K562 (cell line): ENCODE data around the gene CIP2A. TPM values are rescaled to one million over a fixed set of nuclear protein-coding genes. Genes with fewer than 3 reads are reported as not detected.

Source experiments
- ATAC-seq: fragments of 200-7000 bp; cut with Tn5 transposase; 3 replicates; pipeline ENCODE4 v1.9.1; 2020; ENCODE audit warnings: moderate library complexity
- BruUV-seq: library from RNA; stranded (reverse); fragments of 400-500 nt; replicated peaks from 2 replicates; lab custom pipeline; 2021; lab: Mats Ljungman, UMichigan
- CTCF ChIA-PET: fragments of 300-600 bp; formaldehyde crosslinking; extraction: SDS; loops from one replicate; lab custom pipeline; 2021; ENCODE audit warnings: low intra/inter-chr PET ratio; lab: Yijun Ruan, JAX
- POLR2A ChIA-PET: fragments of 300-600, 350-650 bp; sonication (Branson Sonifier 250); formaldehyde crosslinking; extraction: SDS; loops from one replicate; lab custom pipeline; 2021; ENCODE audit warnings: antibody characterized with exemption, inconsistent platforms; lab: Yijun Ruan, JAX
- DNase-seq, 4 experiments: peaks; one replicate each; pipeline versions ENCODE4 v3.0.0 to v3.0.0-alpha.2; 2011 to 2018; ENCODE audit warnings: low spot score in 3 of 4, mixed read lengths in 3 of 4; ENCODE audit errors: extremely low read depth in 1 of 4
- FAIRE-seq: peaks from 2 replicates; lab custom pipeline; 2011; peaks lifted over from hg19 to GRCh38; lab: Jason Lieb, UNC
- H2AFZ ChIP-seq: 2 replicates; pipeline ENCODE4 v1.6.0; 2011; ENCODE audit warnings: low read depth, low read length, control low read depth, inconsistent platforms
- H3K27ac ChIP-seq: fragments of 200-600 bp; 3 replicates; pipeline ENCODE4 v1.8.0; 2011; ENCODE audit warnings: low read depth, mild to moderate bottlenecking, control low read depth, inconsistent platforms, low read length, moderate library complexity, mixed read lengths; ENCODE audit errors: extremely low read depth
- H3K27me3 ChIP-seq, 2 experiments: fragments of 300-600 bp in 1 of 2; 2 replicates in 1 of 2; 3 replicates in 1 of 2; pipeline versions ENCODE4 v1.6.0 to v1.8.0; 2011; ENCODE audit warnings: inconsistent platforms in 2 of 2, low read length in 2 of 2, mild to moderate bottlenecking in 1 of 2, mixed read lengths in 1 of 2, moderate library complexity in 1 of 2; ENCODE audit not compliant: control insufficient read depth in 2 of 2, insufficient read depth in 2 of 2
- H3K36me3 ChIP-seq: fragments of 300-600 bp; 3 replicates; pipeline ENCODE4 v1.8.0; 2011; ENCODE audit warnings: mild to moderate bottlenecking, low read length, inconsistent platforms; ENCODE audit not compliant: control insufficient read depth, insufficient read depth
- H3K4me1 ChIP-seq, 2 experiments: fragments of 200-600 bp in 1 of 2; replicated peaks in 1 of 2; 2 replicates in 1 of 2; 3 replicates in 1 of 2; pipeline versions ENCODE4 v1.5.1 to v1.8.0; 2011; ENCODE audit warnings: inconsistent platforms in 2 of 2, low read length in 2 of 2, mild to moderate bottlenecking in 1 of 2, mixed read lengths in 1 of 2, moderate library complexity in 1 of 2; ENCODE audit not compliant: control insufficient read depth in 2 of 2, insufficient read depth in 2 of 2
- H3K4me2 ChIP-seq: 2 replicates; pipeline ENCODE4 v1.6.1; 2011; ENCODE audit warnings: low read length, control low read depth, inconsistent platforms, mixed read lengths; ENCODE audit not compliant: insufficient read depth
- H3K4me3 ChIP-seq: fragments of 200-600 bp; sonication (generic), shearing (Covaris generic); 2 replicates; pipeline ENCODE4 v1.5.1; 2016; ENCODE audit warnings: control low read depth, inconsistent platforms
- H3K79me2 ChIP-seq: fragments of 200-600 bp; 3 replicates; pipeline ENCODE4 v1.8.0; 2011; ENCODE audit warnings: low read length, inconsistent platforms; ENCODE audit not compliant: control insufficient read depth, insufficient read depth
- H3K9ac ChIP-seq, 2 experiments: 2 replicates each; pipeline versions ENCODE4 v1.6.0 to v1.6.1; 2011; ENCODE audit warnings: low read depth in 2 of 2, low read length in 2 of 2, control low read depth in 1 of 2, inconsistent platforms in 1 of 2, mild to moderate bottlenecking in 1 of 2, mixed read lengths in 1 of 2; ENCODE audit not compliant: insufficient read depth in 1 of 2
- H3K9me1 ChIP-seq: one replicate; pipeline ENCODE4 v1.6.0; 2011; ENCODE audit warnings: inconsistent platforms, mild to moderate bottlenecking, low read length, moderate library complexity; ENCODE audit not compliant: control insufficient read depth, insufficient read depth
- H3K9me3 ChIP-seq: replicated peaks from 2 replicates; pipeline ENCODE4 v1.5.1; 2011; ENCODE audit warnings: low read depth, low read length, inconsistent platforms; ENCODE audit not compliant: control insufficient read depth, insufficient read depth
- H4K20me1 ChIP-seq: replicated peaks from 2 replicates; pipeline ENCODE4 v1.6.1; 2011; ENCODE audit warnings: low read length, inconsistent platforms, mixed read lengths; ENCODE audit not compliant: control insufficient read depth, insufficient read depth
- ARHGAP35 ChIP-seq: fragments of 450-650 bp; IDR thresholded peaks from 2 replicates; pipeline ENCODE4 v1.6.1; 2018; ENCODE audit not compliant: partially characterized antibody
- FUS ChIP-seq: fragments of 200-400 bp; formaldehyde crosslinking; optimal IDR thresholded peaks from 2 replicates; pipeline ENCODE3; 2017; ENCODE audit warnings: low read depth, low read length
- HMBOX1 ChIP-seq: sonication (generic); IDR thresholded peaks from 2 replicates; pipeline ENCODE4 v1.6.1; 2016
- MAFF ChIP-seq: IDR thresholded peaks from 2 replicates; pipeline ENCODE4 v1.6.1; 2012; ENCODE audit warnings: low read length, improper control_type of control experiment
- PTTG1 ChIP-seq: fragments of 450-650 bp; IDR thresholded peaks from 2 replicates; pipeline ENCODE4 v1.6.1; 2016; ENCODE audit warnings: low read depth, mild to moderate bottlenecking, missing genetic modification characterization, missing compliant biosample characterization
- RAD21 ChIP-seq, 2 experiments: fragments of 250-450 bp in 1 of 2; fragments of 450-650 bp in 1 of 2; sonication (Bioruptor Pico) in 1 of 2; formaldehyde crosslinking in 1 of 2; IDR thresholded peaks in 1 of 2; conservative IDR thresholded peaks in 1 of 2; 2 replicates each; pipeline versions ENCODE4 v1.4.0 to v1.8.0; 2020 to 2022; ENCODE audit warnings: mild to moderate bottlenecking in 2 of 2, moderate library complexity in 1 of 2
- SP1 ChIP-seq: sonication (generic); formaldehyde crosslinking; IDR thresholded peaks from 2 replicates; pipeline ENCODE4 v1.8.1; 2022; ENCODE audit warnings: mild to moderate bottlenecking, missing genetic modification reagents
- ZNF512 ChIP-seq: IDR thresholded peaks from 2 replicates; pipeline ENCODE4 v1.6.1; 2016; ENCODE audit warnings: missing genetic modification characterization, missing compliant biosample characterization
- WGBS: fragments of 100-300 bp; shearing (Covaris generic); methylation state at CpG from one replicate; pipeline ENCODE4 v1.1.6; 2016; ENCODE audit warnings: low coverage, mixed read lengths; ENCODE audit not compliant: insufficient coverage; ENCODE audit errors: missing lambda C conversion rate; 5-methylcytosine and 5-hydroxymethylcytosine counted together
- in situ Hi-C: fragments of 300-500 bp; cut with MboI; formaldehyde crosslinking; loops from 4 replicates; pipeline ENCODE4 v1.15.0; 2018; ENCODE audit warnings: inconsistent platforms, mixed read lengths
- intact Hi-C: fragments of 100-400 bp; cut with micrococcal nuclease; formaldehyde crosslinking; loops from 2 replicates; pipeline ENCODE4 v1.14.2; 2022
- polyA plus RNA-seq, 8 experiments: library from polyadenylated mRNA; depleted of rRNA in 4 of 8; stranded (reverse) in 5 of 8; unstranded in 3 of 8; fragments of >200 nt; fragmentation: Nextera tagmentation in 2 of 8; fragmentation: Illumina TruSeq in 1 of 8; extraction: Ambion mirVana in 2 of 8; extraction: Trizol in 1 of 8; gene quantifications; 2 replicates each; pipeline versions ENCODE4 v1.2.1 to v1.2.3, GENCODE V29; 2011 to 2014; ENCODE audit warnings: inconsistent platforms in 1 of 8, missing spikeins in 1 of 8
- total RNA-seq, 7 experiments: library from RNA; depleted of rRNA in 6 of 7; stranded (reverse); fragments of >200 nt in 6 of 7; fragmentation: Illumina TruSeq in 2 of 7; extraction: Trizol in 2 of 7; gene quantifications; 2 replicates each; pipeline versions ENCODE4 v1.2.1 to v1.2.3, GENCODE V29; 2011 to 2021; ENCODE audit warnings: low replicate concordance in 1 of 7
- TF ChIP-seq, protein P1 (sequence below), 3 experiments: IDR thresholded peaks in 2 of 3; conservative IDR thresholded peaks in 1 of 3; 2 replicates each; pipeline ENCODE4 v1.5.1; 2011 to 2012; ENCODE audit warnings: low read length in 3 of 3, mild to moderate bottlenecking in 3 of 3, control low read depth in 2 of 3, improper control_type of control experiment in 1 of 3, inconsistent platforms in 1 of 3, low read depth in 1 of 3, mixed read lengths in 1 of 3, moderate library complexity in 1 of 3; ENCODE audit not compliant: insufficient read depth in 2 of 3

The CIP2A gene
- total and polyA plus RNA-seq, 9 of the 15 experiments (the other 6 are each of a cell fraction or from before 2014, with no cell fraction given), result 10.5 to 41.7 (median 31.5) TPM

GRCh38 chr3:108552267-108553159 lies 36.7 kb downstream of the CIP2A start:
- ChIA-PET POLR2A (interaction anchor here (1.0 kb wide), 2 partner anchors 13 to 15 kb away, joined by 3 read pairs; no protein-coding TSS in a partner anchor), CTCF (interaction anchor here (0.6 to 1.9 kb wide), 2 partner anchors 63 to 876 kb away, joined by 3 to 9 read pairs; no protein-coding TSS in a partner anchor)
- no peak for FAIRE-seq
- TF ChIP-seq MAFF, result no peak
- TF ChIP-seq PTTG1 (tag), result no peak
- TF ChIP-seq FUS, result no peak
- TF ChIP-seq HMBOX1, result no peak
- no peak for TF ChIP-seq ZNF512 (tag)
- TF ChIP-seq ARHGAP35, result no peak
- TF ChIP-seq, protein P1, sequence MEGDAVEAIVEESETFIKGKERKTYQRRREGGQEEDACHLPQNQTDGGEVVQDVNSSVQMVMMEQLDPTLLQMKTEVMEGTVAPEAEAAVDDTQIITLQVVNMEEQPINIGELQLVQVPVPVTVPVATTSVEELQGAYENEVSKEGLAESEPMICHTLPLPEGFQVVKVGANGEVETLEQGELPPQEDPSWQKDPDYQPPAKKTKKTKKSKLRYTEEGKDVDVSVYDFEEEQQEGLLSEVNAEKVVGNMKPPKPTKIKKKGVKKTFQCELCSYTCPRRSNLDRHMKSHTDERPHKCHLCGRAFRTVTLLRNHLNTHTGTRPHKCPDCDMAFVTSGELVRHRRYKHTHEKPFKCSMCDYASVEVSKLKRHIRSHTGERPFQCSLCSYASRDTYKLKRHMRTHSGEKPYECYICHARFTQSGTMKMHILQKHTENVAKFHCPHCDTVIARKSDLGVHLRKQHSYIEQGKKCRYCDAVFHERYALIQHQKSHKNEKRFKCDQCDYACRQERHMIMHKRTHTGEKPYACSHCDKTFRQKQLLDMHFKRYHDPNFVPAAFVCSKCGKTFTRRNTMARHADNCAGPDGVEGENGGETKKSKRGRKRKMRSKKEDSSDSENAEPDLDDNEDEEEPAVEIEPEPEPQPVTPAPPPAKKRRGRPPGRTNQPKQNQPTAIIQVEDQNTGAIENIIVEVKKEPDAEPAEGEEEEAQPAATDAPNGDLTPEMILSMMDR (IDR thresholded peaks at IDR 0.05 in 2 of 3, conservative IDR thresholded peaks at IDR 0.05 in 1 of 3; ENCODE audit: insufficient read depth in 2 of 3, low read depth in 1 of 3, low read length in 3 of 3), result peak in 1 of 3 experiments; percentile 51; a peak in 2 of 6 replicates
- peak; percentile 46 to 60 for TF ChIP-seq RAD21 (CRISPR knock-in tag; conservative IDR thresholded peaks at IDR 0.05 in 1 of 2, IDR thresholded peaks at IDR 0.05 in 1 of 2)
- no peak for TF ChIP-seq SP1 (CRISPR knock-in tag)
- H3K79me2 ChIP-seq, result no peaks in the 10 kb centered on the region
- DNase-seq, result peak in 2 of 4 experiments; percentile 6 to 27
- H3K36me3 ChIP-seq, result peaks cover 63% of the 10 kb centered on the region; the same call in 2 of the 3 replicates
- intact Hi-C loops, result loop anchor here (1.0 to 5.0 kb wide), 2 partner anchors 45 to 63 kb away; no protein-coding TSS in a partner anchor
- no peak overlapping the region for H3K9ac ChIP-seq
- H2AFZ ChIP-seq, result no peak overlapping the region
- H3K27me3 ChIP-seq, result no peaks in the 10 kb centered on the region
- BruUV-seq, result no TSS peak
- no peak overlapping the region for H3K4me2 ChIP-seq
- H3K4me1 ChIP-seq, result no peaks in the 10 kb centered on the region
- WGBS, result 66% methylated on average over 4 of the region's 4 CpGs
- in situ Hi-C loops, result no loop called here
- H3K9me1 ChIP-seq, result no peaks in the 10 kb centered on the region
- no peaks in the 10 kb centered on the region for H4K20me1 ChIP-seq
- no peak overlapping the region for H3K4me3 ChIP-seq
- H3K27ac ChIP-seq, result no peak overlapping the region
- ATAC-seq, result peak; percentile 54; the same call in 2 of the 3 replicates
- H3K9me3 ChIP-seq, result no peaks in the 10 kb centered on the region
